Activated CD4-positive, alpha-beta T cell treated with anti-CD3 and anti-CD28 coated beads for 4 hours (primary cell): ENCODE data around the gene MYLK3.
"Not testable (repeated sequence)": the region's sequence is repeated elsewhere in the genome, so short reads cannot be mapped to it uniquely, and the experiment has no call there.

Experiments used
- DNase-seq, 2 donors: peaks; one replicate each; pipeline ENCODE4 v3.0.0-alpha.2; 2020

Gene MYLK3

DNA sequence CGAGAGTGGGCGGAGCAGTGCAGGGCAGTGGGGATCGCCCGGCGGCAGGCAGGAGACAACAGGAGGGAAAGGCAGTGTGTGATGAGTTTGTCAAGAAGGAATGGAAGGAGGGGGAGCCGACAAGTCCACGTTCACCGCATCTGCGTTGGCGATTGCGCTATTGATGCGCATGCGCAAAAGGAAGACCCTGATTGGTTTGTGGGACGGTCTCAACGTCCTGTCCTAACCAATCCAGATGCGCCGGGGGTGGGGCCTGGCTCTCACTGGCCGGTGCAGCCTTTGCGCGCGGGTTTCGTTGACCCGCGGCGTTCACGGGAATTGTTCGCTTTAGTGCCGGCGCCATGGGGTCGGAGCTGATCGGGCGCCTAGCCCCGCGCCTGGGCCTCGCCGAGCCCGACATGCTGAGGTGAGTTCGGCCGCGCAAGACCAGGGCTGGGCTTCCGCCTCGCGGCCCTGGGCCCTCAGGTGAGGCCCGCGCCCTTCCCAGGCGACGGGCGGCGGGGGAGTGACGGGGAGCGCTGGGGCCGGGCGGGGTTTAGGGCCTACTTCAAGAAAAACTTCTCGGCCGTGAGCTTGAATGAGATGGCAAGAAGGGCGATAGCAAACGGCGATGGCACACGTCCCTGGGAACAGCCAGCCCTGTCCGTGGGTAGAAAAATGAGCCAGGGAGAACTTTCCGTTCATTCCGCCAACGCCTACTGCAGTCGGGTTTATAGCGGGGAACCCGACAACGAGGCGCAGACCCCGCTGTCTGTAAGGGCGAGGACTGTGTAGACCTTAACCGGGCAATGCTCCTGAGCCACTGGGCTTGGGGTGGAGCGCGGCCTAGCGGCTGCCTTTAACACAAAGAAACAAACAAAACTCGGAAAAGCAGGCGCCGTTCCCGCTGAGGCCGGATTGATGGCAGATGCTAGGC, 58.5 kb downstream of the MYLK3 start, which contains the start of gene ORC6:
Gene ORC6, plus strand, starts transcription at position 295 of the 916 bp plus-strand sequence. Its CDS starts 47 bp downstream, at position 342.
- DNase-seq, result peak; percentile 96 to 99

GRCh38 chr16:46688654-46689364, 59.3 kb downstream of the MYLK3 start, which contains the start of gene VPS35:
VPS35 (minus strand) TSS chr16:46689178; CDS start chr16:46689133, 45 bp downstream.
- DNase-seq, result peak; percentile 99 to 100

GRCh38 chr16:46688101-46688653, 60.0 kb downstream of the MYLK3 start:
- DNase-seq, result no peak

DNA sequence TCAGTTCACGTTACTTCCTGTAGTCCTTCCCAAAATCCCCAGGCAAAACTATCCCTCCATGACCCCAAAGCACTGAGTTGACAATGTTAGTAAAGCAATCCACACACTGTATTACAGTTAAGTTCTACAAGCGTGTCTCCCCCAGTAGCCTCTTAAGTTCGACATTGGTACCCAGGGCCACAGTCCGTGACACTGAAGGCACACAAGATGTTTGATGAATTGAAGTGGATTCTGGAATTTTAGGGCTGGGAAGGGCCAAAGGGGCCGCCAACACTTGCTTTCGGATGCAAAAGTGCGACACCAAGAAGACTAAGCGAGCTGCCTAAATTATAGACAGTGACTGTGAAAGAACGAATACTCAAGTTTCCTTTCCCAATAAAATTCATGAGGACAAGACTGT, 60.7 kb downstream of the MYLK3 start:
- DNase-seq, result no peak

GRCh38 chr16:46686815-46687473, 61.2 kb downstream of the MYLK3 start:
- DNase-seq, result no peak

DNA sequence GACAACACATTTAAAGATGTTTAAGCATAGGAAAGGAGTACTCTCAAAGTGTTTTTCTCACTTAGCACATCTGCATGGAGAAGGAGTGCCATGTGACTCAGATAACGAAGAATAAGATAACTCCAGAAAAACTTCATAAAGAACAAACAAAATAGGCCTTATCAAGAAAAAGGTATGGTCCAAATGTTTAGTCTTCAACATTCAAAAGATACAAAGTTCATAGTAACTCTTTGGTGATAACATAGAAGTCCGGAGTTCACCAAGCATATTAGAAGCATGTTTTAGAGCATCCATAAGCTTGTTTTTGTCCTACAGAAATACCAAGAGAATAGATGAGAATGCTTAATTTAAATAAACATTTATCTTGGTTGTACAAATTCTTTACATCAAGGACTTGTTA, 66.3 kb downstream of the MYLK3 start:
- DNase-seq, result not testable (repeated sequence)

DNA sequence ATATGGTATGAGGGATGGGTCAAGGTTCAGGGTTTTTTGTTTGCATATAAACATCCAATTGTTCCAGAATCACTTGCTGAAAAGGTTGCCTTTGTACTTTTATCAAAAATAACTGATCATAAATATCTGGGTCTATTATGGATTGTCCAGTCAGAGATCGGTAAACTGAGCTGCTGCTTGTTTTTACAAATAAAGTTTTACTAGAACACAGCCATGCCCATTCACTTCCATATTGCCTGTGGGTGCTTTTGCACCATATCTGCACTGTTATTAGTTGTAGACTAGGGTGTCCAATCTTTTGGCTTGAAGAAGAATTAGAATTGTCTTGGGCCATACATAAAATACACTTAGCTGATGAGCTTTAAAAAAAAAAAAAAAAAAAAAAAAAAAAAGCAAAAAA, 70.2 kb downstream of the MYLK3 start:
- DNase-seq, result not testable (repeated sequence)

DNA sequence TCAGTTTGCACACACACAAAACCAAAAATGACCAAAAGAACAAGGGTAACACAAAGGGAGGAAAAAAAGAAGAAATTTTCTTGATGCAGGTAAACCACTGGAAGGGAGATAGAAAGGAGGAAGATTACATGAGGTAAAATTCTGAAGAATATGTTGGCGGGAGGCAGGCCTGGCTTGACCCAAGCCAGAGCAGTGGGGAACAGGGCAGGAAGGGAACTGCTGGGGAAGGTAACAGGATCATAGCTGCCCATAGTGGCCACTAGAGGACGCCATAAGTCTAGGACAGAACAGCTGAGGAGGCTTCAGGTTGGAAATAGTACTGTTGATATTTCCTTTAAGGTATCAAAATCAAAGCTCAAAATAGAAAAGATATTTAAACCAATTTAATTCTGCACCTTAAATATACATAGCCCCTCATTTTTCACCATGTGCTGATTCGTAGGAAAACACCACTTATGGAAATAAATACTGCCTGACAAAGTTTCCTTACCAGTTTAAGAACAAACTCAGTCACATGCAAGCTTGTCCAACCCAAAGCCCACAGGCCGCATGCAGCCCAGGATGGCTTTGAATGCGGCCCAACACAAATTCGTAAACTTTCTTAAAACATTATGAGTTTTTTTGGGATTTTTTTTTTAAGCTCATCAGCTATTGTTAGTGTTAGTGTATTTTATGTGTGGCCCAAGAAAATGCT, 74.7 kb downstream of the MYLK3 start:
- DNase-seq, result peak; percentile 22 to 23

DNA sequence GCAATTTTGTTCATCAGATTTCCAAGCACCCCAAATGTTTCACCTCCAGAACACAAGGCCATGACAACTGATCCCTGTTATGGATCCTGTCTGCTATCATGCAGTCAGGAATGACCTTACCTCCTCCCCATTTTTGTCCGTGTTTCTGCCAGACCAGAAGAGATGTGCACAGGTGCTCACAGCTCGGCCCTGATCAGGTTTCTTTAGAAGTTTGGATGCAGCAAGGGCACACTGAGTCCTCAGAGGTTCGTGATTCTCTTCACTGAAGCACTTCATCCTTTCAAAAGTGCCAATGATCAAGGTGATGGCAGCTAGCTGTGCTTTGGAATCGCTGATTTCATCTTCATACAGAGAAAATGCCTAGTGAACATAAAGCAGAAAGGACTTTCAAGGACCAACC, 86.0 kb downstream of the MYLK3 start:
- DNase-seq, result no peak

DNA sequence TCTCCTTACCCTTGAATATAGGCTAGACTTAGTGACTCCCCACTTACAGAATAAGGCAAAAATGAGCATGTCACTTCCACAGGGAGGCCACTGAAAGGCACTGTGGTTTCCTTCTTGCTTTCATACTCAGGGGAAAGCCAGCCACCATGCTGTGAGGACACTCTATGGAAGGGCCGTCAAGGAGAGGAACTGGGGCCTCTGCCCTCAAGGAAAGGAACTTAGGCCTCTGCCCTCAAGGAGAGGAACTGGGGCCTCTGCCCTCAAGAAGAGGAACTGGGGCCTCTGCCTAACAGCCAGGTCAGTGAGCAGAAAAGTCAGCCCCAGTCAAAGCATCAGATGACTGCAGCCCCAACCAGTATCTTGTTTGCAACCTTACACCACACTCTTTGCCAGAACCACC, 89.2 kb downstream of the MYLK3 start:
- DNase-seq, result no peak
